ENCODE data around the gene CDH22.

Gene CDH22

GRCh38 chr20:46334303-46334904 is 26.1 kb upstream of the CDH22 start:
- no peak for TF ChIP-seq CTCF (IDR thresholded peaks at IDR 0.05; ENCODE audit: borderline replicate concordance, insufficient read depth, low read depth, low read length)
- no peak overlapping the region for H3K4me3 ChIP-seq (ENCODE audit: low read depth, low read length)

- no peak for TF ChIP-seq CTCF (IDR thresholded peaks at IDR 0.05; ENCODE audit: borderline replicate concordance, insufficient read depth, low read depth, low read length)
Observed at GRCh38 chr20:46333161-46333991, 25.1 kb upstream of the CDH22 start.

GRCh38 chr20:46332373-46333160 is 24.3 kb upstream of the CDH22 start:
- H3K4me3 ChIP-seq (ENCODE audit: low read depth, low read length): no peak overlapping the region
- no peak for TF ChIP-seq CTCF (IDR thresholded peaks at IDR 0.05; ENCODE audit: borderline replicate concordance, insufficient read depth, low read depth, low read length)

More at GRCh38 chr20:46333161-46333991, 25.1 kb upstream of the CDH22 start:
- H3K4me3 ChIP-seq (ENCODE audit: low read depth, low read length): no peak overlapping the region

GRCh38 chr20:46331611-46332361 is 23.5 kb upstream of the CDH22 start:
- no peak for TF ChIP-seq CTCF (IDR thresholded peaks at IDR 0.05; ENCODE audit: borderline replicate concordance, insufficient read depth, low read depth, low read length)
- H3K4me3 ChIP-seq (ENCODE audit: low read depth, low read length): no peak overlapping the region

GRCh38 chr20:46330831-46331371 is 22.6 kb upstream of the CDH22 start:
- TF ChIP-seq CTCF (IDR thresholded peaks at IDR 0.05; ENCODE audit: borderline replicate concordance, insufficient read depth, low read depth, low read length): no peak

GRCh38 chr20:46330072-46330763 is 21.9 kb upstream of the CDH22 start:
- H3K4me3 ChIP-seq (ENCODE audit: low read depth, low read length): no peak overlapping the region
- no peak for TF ChIP-seq CTCF (IDR thresholded peaks at IDR 0.05; ENCODE audit: borderline replicate concordance, insufficient read depth, low read depth, low read length)

More at GRCh38 chr20:46330831-46331371, 22.6 kb upstream of the CDH22 start:
- no peak overlapping the region for H3K4me3 ChIP-seq (ENCODE audit: low read depth, low read length)

Data from GM12875 (cell line).